HG03457 (cell line): ENCODE results near the gene FBXL7.

ENCODE experiments used
- ATAC-seq: cut with Tn5 transposase; IDR thresholded peaks from one replicate; pipeline ENCODE4 v1.9.1; 2021; ENCODE audit warnings: moderate number of reproducible peaks; ENCODE audit not compliant: unreplicated experiment

Gene FBXL7

GRCh38 chr5:15702102-15702501, 202.1 kb downstream of the FBXL7 start:
- ATAC-seq: no peak

GRCh38 chr5:15703901-15704300, 203.9 kb downstream of the FBXL7 start:
- ATAC-seq: no peak

GRCh38 chr5:15704397-15704947, 204.5 kb downstream of the FBXL7 start:
- no peak for ATAC-seq

- no peak for ATAC-seq
These were observed 207.7 kb downstream of the FBXL7 start for GRCh38 chr5:15707631-15708030.

GRCh38 chr5:15711892-15712291, 211.9 kb downstream of the FBXL7 start:
- no peak for ATAC-seq

- ATAC-seq: no peak
These were observed 215.6 kb downstream of the FBXL7 start for GRCh38 chr5:15715535-15715934.

- ATAC-seq: no peak
These were observed 216.0 kb downstream of the FBXL7 start for GRCh38 chr5:15715967-15716366.

- ATAC-seq: no peak
These were observed 217.0 kb downstream of the FBXL7 start for GRCh38 chr5:15717001-15717400.

GRCh38 chr5:15718421-15719179, 218.6 kb downstream of the FBXL7 start:
- ATAC-seq: no peak

- no peak for ATAC-seq
These were observed 219.8 kb downstream of the FBXL7 start for GRCh38 chr5:15719784-15720183.

GRCh38 chr5:15720515-15720914, 220.5 kb downstream of the FBXL7 start:
- no peak for ATAC-seq

- no peak for ATAC-seq
These were observed 222.3 kb downstream of the FBXL7 start for GRCh38 chr5:15722305-15722704.

GRCh38 chr5:15727375-15727774, 227.4 kb downstream of the FBXL7 start:
- no peak for ATAC-seq

- ATAC-seq: no peak
These were observed 228.8 kb downstream of the FBXL7 start for GRCh38 chr5:15728811-15729210.

GRCh38 chr5:15731699-15732098, 231.7 kb downstream of the FBXL7 start:
- no peak for ATAC-seq

GRCh38 chr5:15734058-15734457, 234.1 kb downstream of the FBXL7 start:
- no peak for ATAC-seq

GRCh38 chr5:15737036-15737821, 237.2 kb downstream of the FBXL7 start:
- ATAC-seq: no peak

GRCh38 chr5:15737871-15738664, 238.1 kb downstream of the FBXL7 start:
- no peak for ATAC-seq

GRCh38 chr5:15740383-15740782, 240.4 kb downstream of the FBXL7 start:
- ATAC-seq: no peak

- no peak for ATAC-seq
These were observed 241.6 kb downstream of the FBXL7 start for GRCh38 chr5:15741591-15741990.

GRCh38 chr5:15746833-15747232, 246.9 kb downstream of the FBXL7 start:
- ATAC-seq: no peak
